Measurements from ENCODE around the gene VAMP5. TPM values are rescaled to one million over a fixed set of nuclear protein-coding genes. Genes with fewer than 3 reads are reported as not detected.

VAMP5 gene
- total and polyA plus RNA-seq, 10 of the 15 experiments (the other 5 are each of a cell fraction or from before 2014, with no cell fraction given), result 3.8 to 52.7 (median 24.1) TPM

DNA sequence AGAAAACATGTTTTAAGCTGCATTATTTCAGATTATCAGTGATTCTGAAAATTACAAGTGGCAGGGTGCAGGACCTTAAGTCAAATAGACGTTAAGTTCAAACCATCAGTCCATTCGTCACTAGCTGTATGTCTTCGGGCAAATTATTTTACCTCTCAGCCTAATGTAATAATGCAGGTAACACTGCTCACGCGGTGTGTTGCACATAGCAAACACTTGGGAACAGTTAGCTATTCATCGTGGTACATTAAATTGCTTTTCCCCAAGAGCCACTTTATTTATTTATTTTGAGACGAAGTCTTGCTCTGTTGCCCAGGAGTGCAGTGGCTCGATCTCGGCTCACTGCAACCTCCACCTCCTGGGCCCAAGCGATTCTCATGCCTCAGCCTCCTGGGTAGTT lies 35.1 kb upstream of the VAMP5 start:
- H3K9me3 ChIP-seq (replicated peaks; ENCODE audit: control insufficient read depth, insufficient read depth, low read length), result no peaks in the 10 kb centered on the region
- H3K79me2 ChIP-seq (ENCODE audit: control insufficient read depth, insufficient read depth, low read length), result no peaks in the 10 kb centered on the region
- no peak overlapping the region for H3K4me2 ChIP-seq (ENCODE audit: control insufficient read depth, insufficient read depth)
- ChIA-PET SMC1A (ENCODE audit: uncharacterized antibody, unreplicated experiment) (interaction anchor here (1.0 to 6.3 kb wide), 9 partner anchors 9 to 164 kb away, joined by 3 to 201 read pairs (median 5); partner anchors contain the start of genes GGCX, MAT2A and SH2D6), RAD21 (ENCODE audit: unreplicated experiment) (interaction anchor here (0.7 to 7.7 kb wide), 8 partner anchors 8 to 158 kb away, joined by 3 to 179 read pairs (median 4); partner anchors contain the start of genes GGCX, MAT2A and SH2D6), POLR2A (interaction anchor here (0.6 to 2.8 kb wide), 6 partner anchors 8 to 143 kb away, joined by 3 to 12 read pairs (median 6); partner anchors contain the start of genes GGCX, MAT2A and SH2D6), CTCF (interaction anchor here (0.5 to 10.4 kb wide), 7 partner anchors 8 to 1214 kb away, joined by 3 to 336 read pairs (median 4); partner anchors contain the start of genes MAT2A and SH2D6)
- H3K27me3 ChIP-seq (replicated peaks in 1 of 2; ENCODE audit: control insufficient read depth in 2 of 2, insufficient read depth in 2 of 2, low read length in 1 of 2), result no peaks in the 10 kb centered on the region
- no peak for ATAC-seq
- DNase-seq (ENCODE audit: low read depth, low spot score), result no peak
- no peak overlapping the region for H3K27ac ChIP-seq (ENCODE audit: control insufficient read depth, insufficient read depth)
- no peak for FAIRE-seq
- no peaks in the 10 kb centered on the region for H3K4me1 ChIP-seq (ENCODE audit: control insufficient read depth, insufficient read depth, low read length)
- no peak overlapping the region for H2AFZ ChIP-seq (ENCODE audit: control insufficient read depth, low read depth, low read length)
- peaks cover 9 to 23% of the 10 kb centered on the region in 2 experiments for H3K36me3 ChIP-seq (ENCODE audit: control insufficient read depth in 2 of 2, insufficient read depth in 2 of 2, low read length in 1 of 2)
- no peaks in the 10 kb centered on the region for H4K20me1 ChIP-seq (ENCODE audit: control insufficient read depth, insufficient read depth)
- intact Hi-C loops (cut with micrococcal nuclease; ENCODE audit: unreplicated experiment) (no loop called here), in situ Hi-C loops (cut with MboI) (no loop called here)
- H3K4me3 ChIP-seq, result no peak overlapping the region
- no TSS peak for BruUV-seq (replicated peaks)
- TF ChIP-seq, protein P1, sequence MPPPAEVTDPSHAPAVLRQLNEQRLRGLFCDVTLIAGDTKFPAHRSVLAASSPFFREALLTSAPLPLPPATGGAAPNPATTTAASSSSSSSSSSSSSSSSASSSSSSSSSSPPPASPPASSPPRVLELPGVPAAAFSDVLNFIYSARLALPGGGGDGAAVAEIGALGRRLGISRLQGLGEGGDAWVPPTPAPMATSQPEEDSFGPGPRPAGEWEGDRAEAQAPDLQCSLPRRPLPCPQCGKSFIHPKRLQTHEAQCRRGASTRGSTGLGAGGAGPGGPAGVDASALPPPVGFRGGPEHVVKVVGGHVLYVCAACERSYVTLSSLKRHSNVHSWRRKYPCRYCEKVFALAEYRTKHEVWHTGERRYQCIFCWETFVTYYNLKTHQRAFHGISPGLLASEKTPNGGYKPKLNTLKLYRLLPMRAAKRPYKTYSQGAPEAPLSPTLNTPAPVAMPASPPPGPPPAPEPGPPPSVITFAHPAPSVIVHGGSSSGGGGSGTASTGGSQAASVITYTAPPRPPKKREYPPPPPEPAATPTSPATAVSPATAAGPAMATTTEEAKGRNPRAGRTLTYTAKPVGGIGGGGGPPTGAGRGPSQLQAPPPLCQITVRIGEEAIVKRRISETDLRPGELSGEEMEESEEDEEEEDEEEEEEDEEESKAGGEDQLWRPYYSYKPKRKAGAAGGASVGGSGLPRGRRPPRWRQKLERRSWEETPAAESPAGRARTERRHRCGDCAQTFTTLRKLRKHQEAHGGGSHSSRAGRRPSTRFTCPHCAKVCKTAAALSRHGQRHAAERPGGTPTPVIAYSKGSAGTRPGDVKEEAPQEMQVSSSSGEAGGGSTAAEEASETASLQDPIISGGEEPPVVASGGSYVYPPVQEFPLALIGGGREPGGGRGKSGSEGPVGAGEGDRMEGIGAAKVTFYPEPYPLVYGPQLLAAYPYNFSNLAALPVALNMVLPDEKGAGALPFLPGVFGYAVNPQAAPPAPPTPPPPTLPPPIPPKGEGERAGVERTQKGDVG (CRISPR knock-in tag; IDR thresholded peaks at IDR 0.05), result no peak
- TF ChIP-seq, protein P2, sequence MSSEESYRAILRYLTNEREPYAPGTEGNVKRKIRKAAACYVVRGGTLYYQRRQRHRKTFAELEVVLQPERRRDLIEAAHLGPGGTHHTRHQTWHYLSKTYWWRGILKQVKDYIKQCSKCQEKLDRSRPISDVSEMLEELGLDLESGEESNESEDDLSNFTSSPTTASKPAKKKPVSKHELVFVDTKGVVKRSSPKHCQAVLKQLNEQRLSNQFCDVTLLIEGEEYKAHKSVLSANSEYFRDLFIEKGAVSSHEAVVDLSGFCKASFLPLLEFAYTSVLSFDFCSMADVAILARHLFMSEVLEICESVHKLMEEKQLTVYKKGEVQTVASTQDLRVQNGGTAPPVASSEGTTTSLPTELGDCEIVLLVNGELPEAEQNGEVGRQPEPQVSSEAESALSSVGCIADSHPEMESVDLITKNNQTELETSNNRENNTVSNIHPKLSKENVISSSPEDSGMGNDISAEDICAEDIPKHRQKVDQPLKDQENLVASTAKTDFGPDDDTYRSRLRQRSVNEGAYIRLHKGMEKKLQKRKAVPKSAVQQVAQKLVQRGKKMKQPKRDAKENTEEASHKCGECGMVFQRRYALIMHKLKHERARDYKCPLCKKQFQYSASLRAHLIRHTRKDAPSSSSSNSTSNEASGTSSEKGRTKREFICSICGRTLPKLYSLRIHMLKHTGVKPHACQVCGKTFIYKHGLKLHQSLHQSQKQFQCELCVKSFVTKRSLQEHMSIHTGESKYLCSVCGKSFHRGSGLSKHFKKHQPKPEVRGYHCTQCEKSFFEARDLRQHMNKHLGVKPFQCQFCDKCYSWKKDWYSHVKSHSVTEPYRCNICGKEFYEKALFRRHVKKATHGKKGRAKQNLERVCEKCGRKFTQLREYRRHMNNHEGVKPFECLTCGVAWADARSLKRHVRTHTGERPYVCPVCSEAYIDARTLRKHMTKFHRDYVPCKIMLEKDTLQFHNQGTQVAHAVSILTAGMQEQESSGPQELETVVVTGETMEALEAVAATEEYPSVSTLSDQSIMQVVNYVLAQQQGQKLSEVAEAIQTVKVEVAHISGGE (CRISPR knock-in tag; IDR thresholded peaks at IDR 0.05), result no peak
- TF ChIP-seq SMC3 (IDR thresholded peaks at IDR 0.05; ENCODE audit: borderline replicate concordance, low read length) (no peak), KDM1A (IDR thresholded peaks at IDR 0.05; ENCODE audit: borderline replicate concordance) (no peak), YY1 (IDR thresholded peaks at IDR 0.05; ENCODE audit: low read depth, low read length) (no peak), MEF2A (IDR thresholded peaks at IDR 0.05; ENCODE audit: insufficient read depth, low read depth, low read length) (no peak), ZNF274 (IDR thresholded peaks at IDR 0.05; ENCODE audit: insufficient read depth, insufficient read length) (no peak), RBBP5 (conservative IDR thresholded peaks at IDR 0.05) (no peak), GATAD2B (conservative IDR thresholded peaks at IDR 0.05; ENCODE audit: low read depth) (no peak), JUND (IDR thresholded peaks at IDR 0.05; ENCODE audit: low read depth, low read length) (no peak), POU2F2 (IDR thresholded peaks at IDR 0.05; ENCODE audit: borderline replicate concordance, low read depth, low read length) (no peak), SIN3A (IDR thresholded peaks at IDR 0.05; ENCODE audit: low read depth, low read length) (no peak), ZBED1 (IDR thresholded peaks at IDR 0.05; ENCODE audit: borderline replicate concordance) (no peak), SMARCA5 (IDR thresholded peaks at IDR 0.05) (no peak), ZNF24 (IDR thresholded peaks at IDR 0.05) (no peak), NFIC (IDR thresholded peaks at IDR 0.05; ENCODE audit: low read depth, low read length) (no peak), MEF2B (IDR thresholded peaks at IDR 0.05; ENCODE audit: partially characterized antibody, poor library complexity, severe bottlenecking) (no peak), CHD1 (IDR thresholded peaks at IDR 0.05; ENCODE audit: low read depth, low read length) (no peak), PAX8 (IDR thresholded peaks at IDR 0.05) (no peak)
- H3K9ac ChIP-seq (ENCODE audit: control insufficient read depth, insufficient read depth, low read length), result no peak overlapping the region
- WGBS (ENCODE audit: insufficient coverage, insufficient replicate concordance, low lambda C conversion rate, missing lambda C conversion rate), result over 99% methylated on average over 10 of the region's 10 CpGs

Data from GM12878 (cell line).